Uterus (tissue), 4 donors: ENCODE measurements around the gene NHERF1. TPM values are rescaled to one million over a fixed set of nuclear protein-coding genes. Genes with fewer than 3 reads are reported as not detected.

Source experiments
- DNase-seq, 2 donors: peaks; one replicate each; pipeline ENCODE4 v3.0.0-alpha.2; 2019 to 2020
- H3K27ac ChIP-seq, 2 donors: fragments of 200-600 bp; sonication (generic); 1 replicate in 1 of 2; 2 replicates in 1 of 2; pipeline ENCODE4 v1.5.1; 2016 to 2018
- H3K27me3 ChIP-seq, 2 donors: fragments of 200-600 bp; sonication (generic); one replicate each; pipeline ENCODE4 v1.5.1; 2018 to 2019; ENCODE audit warnings: control low read depth in 1 of 2
- H3K36me3 ChIP-seq, 2 donors: fragments of 200-600 bp; sonication (generic); one replicate each; pipeline ENCODE4 v1.5.1; 2019; ENCODE audit warnings: control low read depth in 1 of 2
- H3K4me1 ChIP-seq, 2 donors: fragments of 200-600 bp; sonication (generic); one replicate each; pipeline ENCODE4 v1.5.1; 2018 to 2019; ENCODE audit warnings: control low read depth in 1 of 2
- H3K4me3 ChIP-seq, 2 donors: fragments of 200-600 bp; sonication (generic); 1 replicate in 1 of 2; 2 replicates in 1 of 2; pipeline ENCODE4 v1.5.1; 2018 to 2019; ENCODE audit warnings: mild to moderate bottlenecking in 1 of 2
- H3K9me3 ChIP-seq, 2 donors: fragments of 200-600 bp; sonication (generic); one replicate each; pipeline ENCODE4 v1.5.1; 2019; ENCODE audit warnings: control low read depth in 1 of 2
- POLR2A ChIP-seq, 2 donors: fragments of 450-650 bp; IDR thresholded peaks; one replicate each; pipeline ENCODE4 v1.6.1; 2016; ENCODE audit warnings: antibody characterized with exemption in 2 of 2, mild to moderate bottlenecking in 1 of 2, moderate library complexity in 1 of 2
- intact Hi-C: fragments of 100-400 bp; cut with DNase I; formaldehyde crosslinking; loops from one replicate; pipeline ENCODE4 v1.15.1; 2023; ENCODE audit warnings: low total_unique reads
- total RNA-seq, 4 donors: library from RNA; depleted of rRNA in 3 of 4; stranded (reverse); fragments of >200 nt in 3 of 4; gene quantifications; one replicate each; pipeline versions ENCODE4 v1.1.0 to v1.2.4, GENCODE V29; 2014 to 2023
- TF ChIP-seq, protein P1 (sequence below), 4 experiments: fragments of 200-600 bp in 2 of 4; fragments of 450-650 bp in 2 of 4; sonication (generic) in 2 of 4; IDR thresholded peaks; one replicate each; pipeline ENCODE4 v1.5.1; 2016 to 2019; ENCODE audit warnings: antibody characterized with exemption in 4 of 4, mild to moderate bottlenecking in 2 of 4, moderate library complexity in 1 of 4
- donor health status: DM: yes; HTN: yes; CAD: no.

NHERF1 gene
- total RNA-seq, 4 donors from 2014 or later, result 3.3 to 16.9 (median 12.0) TPM

DNA sequence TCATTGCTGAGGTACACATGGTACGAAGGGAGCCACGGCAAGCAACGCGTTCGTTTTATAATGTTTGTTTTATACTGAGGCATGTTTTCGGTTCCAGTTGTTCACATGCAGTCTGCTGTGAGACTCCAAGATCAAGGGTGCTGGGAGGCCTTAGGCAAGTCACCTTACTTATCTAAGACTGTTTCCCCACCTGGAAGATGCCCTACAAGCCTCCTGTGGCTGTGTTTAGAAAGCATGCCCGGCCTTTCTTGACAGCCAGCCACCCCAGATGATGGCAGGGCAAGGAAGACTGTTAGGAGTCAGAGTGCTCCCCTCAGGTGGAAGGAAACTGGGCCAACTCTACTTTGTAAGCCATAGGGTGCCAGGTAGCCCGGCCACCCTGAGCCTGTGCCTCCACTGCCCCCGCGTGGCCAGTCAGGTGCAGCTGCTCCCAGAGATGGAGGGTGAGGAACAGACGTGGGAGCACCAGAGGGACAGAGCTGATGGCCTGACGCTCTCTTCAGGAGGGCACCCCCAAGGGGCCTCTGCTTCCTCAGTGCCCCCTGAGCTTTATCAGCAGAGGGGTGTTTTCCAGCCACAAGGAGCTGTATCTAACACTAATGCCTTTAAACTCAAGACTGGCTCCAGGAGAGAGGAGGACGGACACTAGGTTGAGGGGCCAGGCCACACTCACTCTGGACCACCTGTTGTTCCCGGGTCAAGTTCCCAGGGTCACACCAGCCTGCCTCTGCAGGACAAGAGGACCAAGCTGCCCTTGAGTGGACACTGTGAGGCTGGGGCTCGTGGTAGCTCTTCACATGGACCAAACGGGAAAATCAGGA, 22.3 kb downstream of the NHERF1 start:
- H3K4me3 ChIP-seq, result no peak overlapping the region
- no peak for DNase-seq
- no peaks in the 10 kb centered on the region for H3K9me3 ChIP-seq
- no peak overlapping the region for H3K27ac ChIP-seq
- TF ChIP-seq, protein P1, sequence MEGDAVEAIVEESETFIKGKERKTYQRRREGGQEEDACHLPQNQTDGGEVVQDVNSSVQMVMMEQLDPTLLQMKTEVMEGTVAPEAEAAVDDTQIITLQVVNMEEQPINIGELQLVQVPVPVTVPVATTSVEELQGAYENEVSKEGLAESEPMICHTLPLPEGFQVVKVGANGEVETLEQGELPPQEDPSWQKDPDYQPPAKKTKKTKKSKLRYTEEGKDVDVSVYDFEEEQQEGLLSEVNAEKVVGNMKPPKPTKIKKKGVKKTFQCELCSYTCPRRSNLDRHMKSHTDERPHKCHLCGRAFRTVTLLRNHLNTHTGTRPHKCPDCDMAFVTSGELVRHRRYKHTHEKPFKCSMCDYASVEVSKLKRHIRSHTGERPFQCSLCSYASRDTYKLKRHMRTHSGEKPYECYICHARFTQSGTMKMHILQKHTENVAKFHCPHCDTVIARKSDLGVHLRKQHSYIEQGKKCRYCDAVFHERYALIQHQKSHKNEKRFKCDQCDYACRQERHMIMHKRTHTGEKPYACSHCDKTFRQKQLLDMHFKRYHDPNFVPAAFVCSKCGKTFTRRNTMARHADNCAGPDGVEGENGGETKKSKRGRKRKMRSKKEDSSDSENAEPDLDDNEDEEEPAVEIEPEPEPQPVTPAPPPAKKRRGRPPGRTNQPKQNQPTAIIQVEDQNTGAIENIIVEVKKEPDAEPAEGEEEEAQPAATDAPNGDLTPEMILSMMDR (IDR thresholded peaks at IDR 0.05), result peak; percentile 41 to 71 (median 57)
- TF ChIP-seq POLR2A (IDR thresholded peaks at IDR 0.05), result no peak
- intact Hi-C loops, result no loop called here
- H3K4me1 ChIP-seq, result peaks cover 4 to 6% of the 10 kb centered on the region in 2 donors
- H3K36me3 ChIP-seq, result no peaks in the 10 kb centered on the region
- H3K27me3 ChIP-seq, result no peaks in the 10 kb centered on the region

DNA sequence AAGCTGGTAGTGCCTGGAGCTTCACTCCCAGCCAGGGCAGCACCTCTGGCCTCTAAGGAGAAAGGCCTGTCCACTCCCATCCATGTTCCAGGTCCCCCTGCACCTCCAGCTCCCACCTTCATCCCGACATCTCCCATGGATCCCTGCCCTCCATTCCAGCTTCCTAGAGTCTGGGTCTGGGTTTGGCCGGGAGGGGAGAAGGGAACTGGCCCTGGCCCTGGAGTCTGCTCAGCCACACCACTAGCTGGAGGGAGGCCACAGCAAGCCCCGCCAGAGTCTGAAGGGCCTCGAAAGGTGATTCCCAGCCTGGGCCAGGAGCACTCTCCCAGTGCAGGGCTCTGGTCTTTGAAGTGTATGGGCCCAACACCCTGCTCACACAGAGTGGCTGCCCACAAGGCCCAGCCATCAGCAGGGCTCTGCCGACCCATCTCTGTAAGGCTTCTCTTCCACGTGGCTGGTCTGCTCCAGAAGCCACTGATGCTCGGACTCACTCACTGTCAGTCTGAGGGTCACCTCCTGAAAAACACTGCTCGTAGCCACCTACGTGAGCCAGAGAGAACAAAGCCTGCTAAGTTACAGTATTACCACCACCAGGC, 23.0 kb downstream of the NHERF1 start:
- intact Hi-C loops, result no loop called here
- H3K27me3 ChIP-seq, result no peaks in the 10 kb centered on the region
- H3K4me1 ChIP-seq, result peaks cover 4 to 6% of the 10 kb centered on the region in 2 donors
- H3K27ac ChIP-seq, result no peak overlapping the region
- no peaks in the 10 kb centered on the region for H3K9me3 ChIP-seq
- DNase-seq, result no peak
- TF ChIP-seq POLR2A (IDR thresholded peaks at IDR 0.05), result no peak
- TF ChIP-seq, protein P1 (IDR thresholded peaks at IDR 0.05), result no peak
- no peak overlapping the region for H3K4me3 ChIP-seq
- H3K36me3 ChIP-seq, result no peaks in the 10 kb centered on the region

GRCh38 chr17:74772053-74772452, 23.6 kb downstream of the NHERF1 start:
- H3K4me1 ChIP-seq, result peaks cover 4 to 6% of the 10 kb centered on the region in 2 donors
- no peak overlapping the region for H3K4me3 ChIP-seq
- H3K36me3 ChIP-seq, result no peaks in the 10 kb centered on the region
- no peak for TF ChIP-seq POLR2A (IDR thresholded peaks at IDR 0.05)
- TF ChIP-seq, protein P1 (IDR thresholded peaks at IDR 0.05), result no peak
- intact Hi-C loops, result no loop called here
- no peak overlapping the region for H3K27ac ChIP-seq
- no peak for DNase-seq
- no peaks in the 10 kb centered on the region for H3K27me3 ChIP-seq
- no peaks in the 10 kb centered on the region for H3K9me3 ChIP-seq

DNA sequence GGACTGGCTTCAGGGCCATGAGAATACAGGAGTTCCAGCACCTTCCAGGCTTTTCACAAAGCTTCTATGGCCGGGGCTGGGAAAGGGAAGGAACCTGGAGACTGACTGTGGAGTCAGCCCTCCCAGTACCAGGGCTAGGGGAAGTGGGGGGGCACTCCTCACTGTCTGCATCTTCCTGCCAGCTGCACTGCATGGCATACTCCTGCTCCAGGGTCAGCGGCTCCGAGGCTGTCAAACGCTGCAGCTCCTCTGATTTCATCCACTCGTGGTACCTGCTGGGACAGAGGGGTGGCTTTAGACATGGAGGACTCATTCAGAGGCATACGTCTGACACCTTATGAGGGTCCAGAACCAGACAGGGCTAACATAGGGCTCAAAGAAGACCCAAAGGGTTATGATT, 25.0 kb downstream of the NHERF1 start:
- no peak overlapping the region for H3K27ac ChIP-seq
- H3K36me3 ChIP-seq, result no peaks in the 10 kb centered on the region
- peaks cover 6 to 8% of the 10 kb centered on the region in 2 donors for H3K4me1 ChIP-seq
- no peak overlapping the region for H3K4me3 ChIP-seq
- intact Hi-C loops, result no loop called here
- no peaks in the 10 kb centered on the region for H3K27me3 ChIP-seq
- no peak for TF ChIP-seq POLR2A (IDR thresholded peaks at IDR 0.05)
- TF ChIP-seq, protein P1 (IDR thresholded peaks at IDR 0.05), result no peak
- no peaks in the 10 kb centered on the region for H3K9me3 ChIP-seq
- DNase-seq, result no peak

DNA sequence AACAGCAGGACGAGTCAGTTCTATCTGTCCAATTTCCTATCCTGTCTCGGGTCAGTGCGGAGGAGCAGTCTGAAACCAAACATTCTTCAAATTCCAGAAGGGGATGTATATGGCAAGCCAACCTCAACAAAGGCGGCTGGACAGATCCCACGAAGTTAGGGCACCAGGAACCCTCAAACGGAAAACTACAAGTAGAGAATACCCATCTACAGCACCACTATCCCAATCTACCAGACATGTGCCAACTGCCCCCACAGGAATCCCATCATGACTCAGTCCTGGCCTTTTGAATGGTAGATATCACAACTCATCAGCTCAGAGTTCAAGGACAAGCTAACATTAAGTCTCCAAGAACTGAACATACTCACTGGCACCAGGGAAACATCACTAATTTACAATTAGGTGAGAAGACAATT, 25.5 kb downstream of the NHERF1 start:
- no peak for TF ChIP-seq POLR2A (IDR thresholded peaks at IDR 0.05)
- TF ChIP-seq, protein P1 (IDR thresholded peaks at IDR 0.05), result no peak
- Histone ChIP-seq H3K4me3 (no peak overlapping the region), H3K27me3 (no peaks in the 10 kb centered on the region), H3K4me1 (peaks cover 6 to 8% of the 10 kb centered on the region in 2 donors), H3K9me3 (no peaks in the 10 kb centered on the region), H3K27ac (no peak overlapping the region), H3K36me3 (no peaks in the 10 kb centered on the region)
- intact Hi-C loops, result no loop called here
- DNase-seq, result no peak
